Measurements from ENCODE around the gene SFTPB.

- TF ChIP-seq POLR2A (IDR thresholded peaks at IDR 0.05) (no peak), CTCF (IDR thresholded peaks at IDR 0.05 in 4 of 5, conservative IDR thresholded peaks at IDR 0.05 in 1 of 5) (peak; percentile 89 to 92 (median 91))
These were observed 39.3 kb upstream of the SFTPB start for GRCh38 chr2:85707304-85707703.
